ENCODE measurements around the gene PPFIA2. TPM values are rescaled to one million over a fixed set of nuclear protein-coding genes. Genes with fewer than 3 reads are reported as not detected.

Gene PPFIA2
- total RNA-seq, 1 donor from 2014 or later, result 0.59 TPM

DNA sequence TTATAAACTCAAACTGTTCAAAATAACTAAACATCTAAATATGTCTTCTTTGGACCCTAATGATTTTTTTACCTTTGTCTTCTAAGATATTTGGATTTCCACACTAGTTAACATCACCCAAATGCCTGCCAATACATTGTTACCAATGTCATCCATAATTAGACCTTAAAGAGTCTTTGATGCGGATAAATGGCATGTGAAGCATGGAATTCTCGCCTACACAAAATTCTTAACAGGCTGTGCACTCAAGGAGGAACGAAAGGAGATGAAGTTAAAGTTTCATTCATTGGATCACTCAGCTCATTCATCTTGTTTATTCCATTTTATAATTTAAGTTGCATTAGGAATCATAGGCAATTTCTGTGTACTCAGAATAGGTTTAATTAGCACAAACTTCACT lies 461.5 kb downstream of the PPFIA2 start:
- TF ChIP-seq, protein P1, sequence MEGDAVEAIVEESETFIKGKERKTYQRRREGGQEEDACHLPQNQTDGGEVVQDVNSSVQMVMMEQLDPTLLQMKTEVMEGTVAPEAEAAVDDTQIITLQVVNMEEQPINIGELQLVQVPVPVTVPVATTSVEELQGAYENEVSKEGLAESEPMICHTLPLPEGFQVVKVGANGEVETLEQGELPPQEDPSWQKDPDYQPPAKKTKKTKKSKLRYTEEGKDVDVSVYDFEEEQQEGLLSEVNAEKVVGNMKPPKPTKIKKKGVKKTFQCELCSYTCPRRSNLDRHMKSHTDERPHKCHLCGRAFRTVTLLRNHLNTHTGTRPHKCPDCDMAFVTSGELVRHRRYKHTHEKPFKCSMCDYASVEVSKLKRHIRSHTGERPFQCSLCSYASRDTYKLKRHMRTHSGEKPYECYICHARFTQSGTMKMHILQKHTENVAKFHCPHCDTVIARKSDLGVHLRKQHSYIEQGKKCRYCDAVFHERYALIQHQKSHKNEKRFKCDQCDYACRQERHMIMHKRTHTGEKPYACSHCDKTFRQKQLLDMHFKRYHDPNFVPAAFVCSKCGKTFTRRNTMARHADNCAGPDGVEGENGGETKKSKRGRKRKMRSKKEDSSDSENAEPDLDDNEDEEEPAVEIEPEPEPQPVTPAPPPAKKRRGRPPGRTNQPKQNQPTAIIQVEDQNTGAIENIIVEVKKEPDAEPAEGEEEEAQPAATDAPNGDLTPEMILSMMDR (IDR thresholded peaks at IDR 0.05; ENCODE audit: insufficient read depth, low read depth, low read length), result no peak
- no peak for TF ChIP-seq EZH2 (IDR thresholded peaks at IDR 0.05; ENCODE audit: insufficient read depth, low read length)
- Histone ChIP-seq H3K4me2 (ENCODE audit: low read length) (peak overlapping the region; percentile 70), H3K79me2 (ENCODE audit: insufficient read depth, low read length) (no peaks in the 10 kb centered on the region), H3K9me3 (ENCODE audit: insufficient read depth, low read depth, low read length) (no peaks in the 10 kb centered on the region), H3K36me3 (ENCODE audit: insufficient read depth, low read length) (no peaks in the 10 kb centered on the region), H3K4me1 (ENCODE audit: insufficient read depth, low read length) (peaks cover 16% of the 10 kb centered on the region), H3K27me3 (ENCODE audit: insufficient read depth, low read length) (no peaks in the 10 kb centered on the region), H4K20me1 (ENCODE audit: insufficient read depth, low read length) (no peaks in the 10 kb centered on the region), H3K27ac (ENCODE audit: low read depth, low read length) (peak overlapping the region; percentile 62), H3K9ac (ENCODE audit: low read length) (no peak overlapping the region), H3K4me3 (ENCODE audit: insufficient read depth, low read depth, low read length) (no peak overlapping the region), H2AFZ (ENCODE audit: low read depth, low read length) (no peak overlapping the region)
- Mint-ChIP-seq H3K27me3 (ENCODE audit: low read depth, unreplicated experiment) (no peaks in the 10 kb centered on the region), H3K9me3 (ENCODE audit: unreplicated experiment) (no peaks in the 10 kb centered on the region), H3K4me1 (ENCODE audit: low read depth, unreplicated experiment) (peaks cover 26% of the 10 kb centered on the region), H3K27ac (ENCODE audit: unreplicated experiment) (peak overlapping the region; percentile 84), H3K4me3 (ENCODE audit: unreplicated experiment) (no peak overlapping the region), H3K36me3 (ENCODE audit: low read depth, unreplicated experiment) (no peaks in the 10 kb centered on the region)
- FAIRE-seq, result no peak
- peak; percentile 81 for DNase-seq (ENCODE audit: low read depth)

DNA sequence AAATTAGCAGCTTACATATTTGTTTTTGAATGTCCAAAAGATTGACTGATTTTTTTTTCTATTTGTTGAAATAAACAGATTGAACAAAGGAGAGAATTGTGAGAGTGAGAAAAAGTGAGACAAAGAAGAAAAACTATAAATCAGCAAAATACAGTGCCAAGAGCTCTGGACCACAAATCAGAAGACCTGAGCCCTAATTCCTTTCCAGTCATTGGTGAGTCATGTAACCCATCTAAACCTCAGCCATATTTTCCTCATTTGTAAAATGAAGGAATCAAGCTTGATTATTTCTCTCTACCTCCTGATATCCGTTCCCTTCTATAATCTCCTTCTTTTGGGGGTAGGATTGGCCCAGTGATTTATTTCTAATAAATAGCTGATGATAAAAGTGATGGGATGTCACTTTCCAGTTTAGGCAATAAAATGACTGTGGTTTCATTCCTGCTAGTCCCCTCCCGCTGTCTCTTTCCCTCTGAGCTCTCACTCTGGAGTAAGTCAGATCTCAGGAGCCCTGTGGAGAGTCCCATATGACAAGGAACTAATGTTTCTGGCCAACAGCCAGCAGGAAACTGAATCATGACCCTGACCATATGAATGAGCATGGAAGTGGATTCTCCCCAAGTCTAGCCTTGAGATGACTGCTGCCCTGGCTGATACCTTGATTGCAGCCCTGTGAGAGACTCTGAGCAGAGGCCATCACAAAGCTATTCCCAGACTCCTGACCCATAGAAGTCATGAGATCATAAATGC lies 462.4 kb downstream of the PPFIA2 start:
- peaks cover 16% of the 10 kb centered on the region for H3K4me1 ChIP-seq (ENCODE audit: insufficient read depth, low read length)
- H3K4me2 ChIP-seq (ENCODE audit: low read length), result peak overlapping the region; percentile 70
- no peak overlapping the region for H3K9ac ChIP-seq (ENCODE audit: low read length)
- Mint-ChIP-seq H3K4me1 (ENCODE audit: low read depth, unreplicated experiment) (peaks cover 26% of the 10 kb centered on the region), H3K9me3 (ENCODE audit: unreplicated experiment) (no peaks in the 10 kb centered on the region), H3K27ac (ENCODE audit: unreplicated experiment) (peak overlapping the region; percentile 84), H3K36me3 (ENCODE audit: low read depth, unreplicated experiment) (no peaks in the 10 kb centered on the region), H3K4me3 (ENCODE audit: unreplicated experiment) (no peak overlapping the region), H3K27me3 (ENCODE audit: low read depth, unreplicated experiment) (no peaks in the 10 kb centered on the region)
- no peaks in the 10 kb centered on the region for H3K27me3 ChIP-seq (ENCODE audit: insufficient read depth, low read length)
- H3K4me3 ChIP-seq (ENCODE audit: insufficient read depth, low read depth, low read length), result no peak overlapping the region
- no peaks in the 10 kb centered on the region for H3K9me3 ChIP-seq (ENCODE audit: insufficient read depth, low read depth, low read length)
- peak; percentile 87 for DNase-seq (ENCODE audit: low read depth)
- H3K79me2 ChIP-seq (ENCODE audit: insufficient read depth, low read length), result no peaks in the 10 kb centered on the region
- no peaks in the 10 kb centered on the region for H4K20me1 ChIP-seq (ENCODE audit: insufficient read depth, low read length)
- H2AFZ ChIP-seq (ENCODE audit: low read depth, low read length), result no peak overlapping the region
- peak overlapping the region; percentile 62 for H3K27ac ChIP-seq (ENCODE audit: low read depth, low read length)
- TF ChIP-seq, protein P1 (IDR thresholded peaks at IDR 0.05; ENCODE audit: insufficient read depth, low read depth, low read length), result no peak
- TF ChIP-seq EZH2 (IDR thresholded peaks at IDR 0.05; ENCODE audit: insufficient read depth, low read length), result no peak
- no peak for FAIRE-seq
- H3K36me3 ChIP-seq (ENCODE audit: insufficient read depth, low read length), result no peaks in the 10 kb centered on the region

DNA sequence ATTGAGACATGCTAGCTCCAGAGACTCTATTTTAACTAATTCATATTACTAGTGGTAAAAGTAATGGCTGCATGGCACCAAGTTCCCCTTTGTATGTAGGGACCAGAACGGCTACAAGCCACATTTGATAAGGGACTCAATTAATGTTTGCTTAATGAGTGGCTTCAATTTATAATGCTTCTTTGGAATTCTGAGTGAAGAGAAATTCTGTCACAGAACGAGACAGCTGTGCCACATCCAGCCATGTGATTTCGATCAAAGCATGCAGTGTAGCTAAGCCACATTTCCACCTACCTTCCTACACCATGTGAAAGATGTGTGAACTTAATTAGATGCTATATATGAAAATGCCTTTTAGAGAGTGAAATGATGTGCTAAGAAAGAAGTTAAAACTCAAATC lies 463.9 kb downstream of the PPFIA2 start:
- Histone ChIP-seq H3K36me3 (ENCODE audit: insufficient read depth, low read length) (no peaks in the 10 kb centered on the region), H3K79me2 (ENCODE audit: insufficient read depth, low read length) (no peaks in the 10 kb centered on the region), H3K27me3 (ENCODE audit: insufficient read depth, low read length) (no peaks in the 10 kb centered on the region), H4K20me1 (ENCODE audit: insufficient read depth, low read length) (no peaks in the 10 kb centered on the region), H3K27ac (ENCODE audit: low read depth, low read length) (no peak overlapping the region), H3K4me1 (ENCODE audit: insufficient read depth, low read length) (peaks cover 16% of the 10 kb centered on the region), H3K9ac (ENCODE audit: low read length) (no peak overlapping the region), H3K4me2 (ENCODE audit: low read length) (no peak overlapping the region), H3K4me3 (ENCODE audit: insufficient read depth, low read depth, low read length) (no peak overlapping the region), H3K9me3 (ENCODE audit: insufficient read depth, low read depth, low read length) (no peaks in the 10 kb centered on the region), H2AFZ (ENCODE audit: low read depth, low read length) (no peak overlapping the region)
- H3K36me3 Mint-ChIP-seq (ENCODE audit: low read depth, unreplicated experiment), result no peaks in the 10 kb centered on the region
- no peaks in the 10 kb centered on the region for H3K9me3 Mint-ChIP-seq (ENCODE audit: unreplicated experiment)
- no peaks in the 10 kb centered on the region for H3K27me3 Mint-ChIP-seq (ENCODE audit: low read depth, unreplicated experiment)
- no peak overlapping the region for H3K27ac Mint-ChIP-seq (ENCODE audit: unreplicated experiment)
- TF ChIP-seq, protein P1 (IDR thresholded peaks at IDR 0.05; ENCODE audit: insufficient read depth, low read depth, low read length), result no peak
- no peak for TF ChIP-seq EZH2 (IDR thresholded peaks at IDR 0.05; ENCODE audit: insufficient read depth, low read length)
- H3K4me3 Mint-ChIP-seq (ENCODE audit: unreplicated experiment), result no peak overlapping the region
- peaks cover 26% of the 10 kb centered on the region for H3K4me1 Mint-ChIP-seq (ENCODE audit: low read depth, unreplicated experiment)
- FAIRE-seq (no peak), DNase-seq (ENCODE audit: low read depth) (no peak)

Data from astrocyte (in vitro differentiated cells and primary cell).